Adipocyte (in vitro differentiated cells): Measurements from ENCODE around the gene VWDE.
"Not testable (repeated sequence)": the region's sequence is repeated elsewhere in the genome, so short reads cannot be mapped to it uniquely, and the experiment has no call there.

Experiments used
- DNase-seq: peaks from one replicate; pipeline ENCODE4 v3.0.0-alpha.2; 2015; ENCODE audit warnings: low read depth
- H3K27me3 ChIP-seq: replicated peaks from 2 replicates; pipeline ENCODE4 v1.7.0; 2013; ENCODE audit warnings: mild to moderate bottlenecking, low read length, moderate library complexity; ENCODE audit not compliant: control insufficient read depth, insufficient read depth
- H3K36me3 ChIP-seq: 2 replicates; pipeline ENCODE4 v1.7.0; 2013; ENCODE audit warnings: low read length, mild to moderate bottlenecking, moderate library complexity; ENCODE audit not compliant: control insufficient read depth, insufficient read depth, severe bottlenecking
- H3K4me1 ChIP-seq: 2 replicates; pipeline ENCODE4 v1.7.0; 2013; ENCODE audit warnings: mild to moderate bottlenecking, low read length, moderate library complexity; ENCODE audit not compliant: control insufficient read depth, insufficient read depth
- H3K4me3 ChIP-seq: 2 replicates; pipeline ENCODE4 v1.7.0; 2013; ENCODE audit warnings: mild to moderate bottlenecking, low read length, moderate library complexity
- H3K9ac ChIP-seq: 2 replicates; pipeline ENCODE4 v1.7.0; 2013; ENCODE audit warnings: mild to moderate bottlenecking, low read length, moderate library complexity
- H3K9me3 ChIP-seq: 2 replicates; pipeline ENCODE4 v1.7.0; 2013; ENCODE audit warnings: mild to moderate bottlenecking, low read length, moderate library complexity; ENCODE audit not compliant: control insufficient read depth

The VWDE gene

GRCh38 chr7:12401538-12402364, 1.9 kb downstream of the VWDE start:
- Histone ChIP-seq H3K4me3 (no peak overlapping the region), H3K9ac (no peak overlapping the region), H3K36me3 (no peaks in the 10 kb centered on the region), H3K4me1 (peaks cover 11% of the 10 kb centered on the region), H3K9me3 (peaks cover 11% of the 10 kb centered on the region), H3K27me3 (peaks cover 36% of the 10 kb centered on the region)
- no peak for DNase-seq

GRCh38 chr7:12398186-12398585, 5.5 kb downstream of the VWDE start:
- H3K4me3 ChIP-seq: no peak overlapping the region
- H3K27me3 ChIP-seq: peaks cover 25% of the 10 kb centered on the region
- H3K4me1 ChIP-seq: peaks cover 3% of the 10 kb centered on the region
- no peaks in the 10 kb centered on the region for H3K36me3 ChIP-seq
- peaks cover 11% of the 10 kb centered on the region for H3K9me3 ChIP-seq
- H3K9ac ChIP-seq: no peak overlapping the region
- no peak for DNase-seq

- Histone ChIP-seq H3K9me3 (peaks cover 11% of the 10 kb centered on the region), H3K36me3 (no peaks in the 10 kb centered on the region), H3K9ac (no peak overlapping the region), H3K27me3 (peaks cover 20% of the 10 kb centered on the region), H3K4me1 (no peaks in the 10 kb centered on the region), H3K4me3 (no peak overlapping the region)
- DNase-seq: no peak
Observed at GRCh38 chr7:12397671-12398070, 6.0 kb downstream of the VWDE start.

GRCh38 chr7:12396670-12397069, 7.0 kb downstream of the VWDE start:
- not testable (repeated sequence) for H3K4me3 ChIP-seq, H3K36me3 ChIP-seq, DNase-seq, H3K9ac ChIP-seq, H3K4me1 ChIP-seq
- H3K9me3 ChIP-seq: peaks cover 11% of the 10 kb centered on the region
- H3K27me3 ChIP-seq: peaks cover 10% of the 10 kb centered on the region

- Histone ChIP-seq H3K4me3 (no peak overlapping the region), H3K4me1 (no peaks in the 10 kb centered on the region), H3K36me3 (no peaks in the 10 kb centered on the region), H3K9ac (no peak overlapping the region), H3K9me3 (no peaks in the 10 kb centered on the region), H3K27me3 (no peaks in the 10 kb centered on the region)
- no peak for DNase-seq
Observed at GRCh38 chr7:12391922-12392615, 11.6 kb downstream of the VWDE start.

GRCh38 chr7:12389089-12389700, 14.5 kb downstream of the VWDE start:
- no peak overlapping the region for H3K4me3 ChIP-seq

GRCh38 chr7:12386313-12386740, 17.3 kb downstream of the VWDE start:
- H3K9me3 ChIP-seq: no peaks in the 10 kb centered on the region
- H3K4me1 ChIP-seq: no peaks in the 10 kb centered on the region
- no peaks in the 10 kb centered on the region for H3K36me3 ChIP-seq
- H3K27me3 ChIP-seq: no peaks in the 10 kb centered on the region
- no peak overlapping the region for H3K9ac ChIP-seq
- DNase-seq: no peak
- H3K4me3 ChIP-seq: no peak overlapping the region

More at GRCh38 chr7:12389089-12389700, 14.5 kb downstream of the VWDE start:
- H3K27me3 ChIP-seq: no peaks in the 10 kb centered on the region
- DNase-seq: peak; percentile 83
- H3K9me3 ChIP-seq: no peaks in the 10 kb centered on the region
- H3K9ac ChIP-seq: no peak overlapping the region
- H3K36me3 ChIP-seq: no peaks in the 10 kb centered on the region
- H3K4me1 ChIP-seq: no peaks in the 10 kb centered on the region

- Histone ChIP-seq H3K9me3 (no peaks in the 10 kb centered on the region), H3K4me1 (no peaks in the 10 kb centered on the region), H3K4me3 (no peak overlapping the region), H3K27me3 (no peaks in the 10 kb centered on the region), H3K36me3 (no peaks in the 10 kb centered on the region), H3K9ac (no peak overlapping the region)
- no peak for DNase-seq
Observed at GRCh38 chr7:12385364-12385786, 18.3 kb downstream of the VWDE start.

GRCh38 chr7:12383377-12383776, 20.3 kb downstream of the VWDE start:
- Histone ChIP-seq H3K4me3 (peak overlapping the region; percentile 47), H3K9me3 (no peaks in the 10 kb centered on the region)

GRCh38 chr7:12378389-12378788, 25.3 kb downstream of the VWDE start:
- H3K4me1 ChIP-seq: peaks cover 7% of the 10 kb centered on the region
- H3K27me3 ChIP-seq: no peaks in the 10 kb centered on the region
- H3K9me3 ChIP-seq: no peaks in the 10 kb centered on the region
- no peak for DNase-seq
- H3K36me3 ChIP-seq: no peaks in the 10 kb centered on the region
- H3K9ac ChIP-seq: no peak overlapping the region
- no peak overlapping the region for H3K4me3 ChIP-seq

More at GRCh38 chr7:12383377-12383776, 20.3 kb downstream of the VWDE start:
- Histone ChIP-seq H3K9ac (no peak overlapping the region), H3K36me3 (no peaks in the 10 kb centered on the region), H3K27me3 (no peaks in the 10 kb centered on the region), H3K4me1 (no peaks in the 10 kb centered on the region)
- DNase-seq: no peak

GRCh38 chr7:12377406-12377805, 26.3 kb downstream of the VWDE start:
- DNase-seq: no peak
- H3K4me3 ChIP-seq: no peak overlapping the region
- no peaks in the 10 kb centered on the region for H3K27me3 ChIP-seq
- peaks cover 7% of the 10 kb centered on the region for H3K4me1 ChIP-seq
- H3K9me3 ChIP-seq: no peaks in the 10 kb centered on the region
- H3K36me3 ChIP-seq: no peaks in the 10 kb centered on the region
- H3K9ac ChIP-seq: no peak overlapping the region
